Ishikawa (cell line): ENCODE measurements around the gene RPP21.

Experiments used
- CEBPB ChIP-seq: IDR thresholded peaks from 2 replicates; pipeline ENCODE4 v1.6.1; 2012
- CREB1 ChIP-seq: IDR thresholded peaks from 2 replicates; pipeline ENCODE4 v1.6.1; 2012; ENCODE audit warnings: low read depth
- EGR1 ChIP-seq: IDR thresholded peaks from 2 replicates; pipeline ENCODE4 v1.6.1; 2012
- EP300 ChIP-seq: IDR thresholded peaks from 2 replicates; pipeline ENCODE4 v1.6.1; 2012; ENCODE audit warnings: borderline replicate concordance
- FOXM1 ChIP-seq: IDR thresholded peaks from 2 replicates; pipeline ENCODE4 v1.6.1; 2012; ENCODE audit warnings: low read depth, borderline replicate concordance
- MAX ChIP-seq: IDR thresholded peaks from 2 replicates; pipeline ENCODE4 v1.6.1; 2012
- NFIC ChIP-seq: IDR thresholded peaks from 2 replicates; pipeline ENCODE4 v1.6.1; 2012
- RAD21 ChIP-seq: IDR thresholded peaks from 2 replicates; pipeline ENCODE4 v1.6.1; 2012; ENCODE audit warnings: low read depth
- TAF1 ChIP-seq: IDR thresholded peaks from 2 replicates; pipeline ENCODE4 v1.6.1; 2012; ENCODE audit warnings: low read depth, mild to moderate bottlenecking
- TCF12 ChIP-seq: IDR thresholded peaks from 2 replicates; pipeline ENCODE4 v1.6.1; 2012; ENCODE audit warnings: low read depth
- TEAD4 ChIP-seq: IDR thresholded peaks from 2 replicates; pipeline ENCODE4 v1.6.1; 2012
- YY1 ChIP-seq: IDR thresholded peaks from 2 replicates; pipeline ENCODE4 v1.6.1; 2012; ENCODE audit warnings: low read depth
- ZBTB7A ChIP-seq: IDR thresholded peaks from 2 replicates; pipeline ENCODE4 v1.6.1; 2012; ENCODE audit warnings: low read depth
- TF ChIP-seq, protein P1 (sequence below): IDR thresholded peaks from 2 replicates; pipeline ENCODE4 v1.6.1; 2012; ENCODE audit warnings: low read depth, mild to moderate bottlenecking
- TF ChIP-seq, protein P2 (sequence below): IDR thresholded peaks from 2 replicates; pipeline ENCODE4 v1.6.1; 2012

RPP21 gene

DNA sequence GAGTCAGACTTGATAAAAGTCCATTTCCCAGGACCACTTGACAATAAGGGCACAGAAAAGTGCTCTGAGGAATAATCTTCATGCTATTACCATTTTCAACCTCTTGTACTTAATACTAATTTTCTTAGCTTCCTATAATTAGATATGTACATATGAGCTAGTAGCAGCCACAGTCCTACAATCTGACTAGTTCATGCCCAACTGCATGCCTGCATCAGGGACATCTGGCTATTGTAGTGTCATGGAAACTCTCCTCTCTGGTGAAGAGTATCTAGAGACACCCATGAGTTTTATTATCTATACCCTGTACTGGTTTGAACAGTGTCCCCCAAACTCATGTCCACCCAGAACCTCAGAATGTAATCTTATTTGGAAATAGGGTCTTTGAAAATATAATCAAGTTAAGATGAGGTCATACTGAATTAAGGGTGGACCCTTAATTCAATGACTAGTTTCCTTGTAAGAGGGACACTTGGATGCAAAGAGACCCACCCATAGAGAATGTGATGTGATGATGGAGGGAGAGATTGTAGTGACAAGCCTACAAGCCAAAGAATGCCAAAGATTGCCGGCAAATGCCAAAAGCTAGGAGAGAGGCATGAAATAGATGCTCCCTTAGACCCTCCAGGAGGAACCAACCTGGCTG, 32.2 kb upstream of the RPP21 start:
- TF ChIP-seq MAX (no peak), TAF1 (no peak), RAD21 (no peak), YY1 (no peak)

DNA sequence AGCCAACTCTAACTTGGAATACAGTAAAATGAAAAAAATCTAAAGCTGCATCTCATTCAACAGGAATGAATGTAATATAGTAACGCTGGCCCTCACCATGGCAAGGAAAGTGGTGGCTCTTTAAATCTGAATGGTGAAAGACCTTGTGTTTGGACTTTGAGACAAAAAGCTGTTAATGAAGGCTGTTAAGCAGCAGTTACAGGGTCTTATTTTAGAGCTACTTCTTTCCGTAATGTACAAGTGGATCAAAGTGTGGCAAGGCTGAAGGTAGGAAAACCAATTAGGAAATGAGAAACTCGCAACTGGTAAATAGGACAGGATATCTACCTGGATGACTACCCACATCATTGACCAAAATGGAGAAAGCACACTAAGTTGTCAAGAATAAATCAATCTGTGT, 29.8 kb upstream of the RPP21 start:
- TF ChIP-seq NFIC: no peak
- TF ChIP-seq YY1: no peak
- TF ChIP-seq EP300: no peak
- TF ChIP-seq TAF1: no peak
- no peak for TF ChIP-seq EGR1
- no peak for TF ChIP-seq TCF12
- no peak for TF ChIP-seq TEAD4
- no peak for TF ChIP-seq CREB1
- TF ChIP-seq CEBPB: no peak
- no peak for TF ChIP-seq ZBTB7A
- TF ChIP-seq RAD21: no peak
- no peak for TF ChIP-seq MAX

DNA sequence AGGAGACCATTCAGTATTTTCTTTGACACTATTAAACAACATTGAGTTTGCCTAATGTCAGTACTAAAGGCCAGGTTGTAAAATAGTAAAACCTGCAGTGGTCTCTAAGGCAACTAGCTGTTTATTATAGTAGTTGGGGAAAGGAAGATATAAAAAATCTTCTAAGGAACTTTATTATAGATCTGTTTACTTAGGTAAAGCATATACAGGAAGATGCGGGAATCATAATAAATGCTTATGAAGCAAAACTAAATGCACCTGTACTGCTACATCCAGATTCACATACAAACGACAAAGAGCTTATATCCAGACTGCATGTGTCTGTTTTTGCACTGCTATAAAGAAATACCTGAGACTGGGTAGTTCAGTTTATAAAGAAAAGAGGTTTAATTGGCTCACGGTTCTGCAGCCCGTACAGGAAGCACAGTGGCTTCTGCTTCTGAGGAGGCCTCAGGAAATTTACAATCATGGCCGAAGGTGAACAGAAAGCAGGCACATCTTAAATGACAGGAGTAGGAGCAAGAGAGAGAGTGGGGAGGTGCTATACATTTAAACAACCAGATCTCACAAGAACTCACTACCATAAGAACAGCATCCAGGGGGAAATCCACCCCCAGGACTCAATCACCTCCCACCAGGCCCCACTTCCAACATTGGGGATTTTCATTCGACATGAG, 26.9 kb upstream of the RPP21 start:
- TF ChIP-seq CEBPB (no peak), CREB1 (no peak), EP300 (no peak), EGR1 (no peak), NFIC (no peak)

- TF ChIP-seq EGR1 (no peak), RAD21 (no peak), YY1 (no peak), EP300 (no peak), TEAD4 (no peak), TAF1 (no peak), CEBPB (no peak), FOXM1 (no peak)
- TF ChIP-seq, protein P1, sequence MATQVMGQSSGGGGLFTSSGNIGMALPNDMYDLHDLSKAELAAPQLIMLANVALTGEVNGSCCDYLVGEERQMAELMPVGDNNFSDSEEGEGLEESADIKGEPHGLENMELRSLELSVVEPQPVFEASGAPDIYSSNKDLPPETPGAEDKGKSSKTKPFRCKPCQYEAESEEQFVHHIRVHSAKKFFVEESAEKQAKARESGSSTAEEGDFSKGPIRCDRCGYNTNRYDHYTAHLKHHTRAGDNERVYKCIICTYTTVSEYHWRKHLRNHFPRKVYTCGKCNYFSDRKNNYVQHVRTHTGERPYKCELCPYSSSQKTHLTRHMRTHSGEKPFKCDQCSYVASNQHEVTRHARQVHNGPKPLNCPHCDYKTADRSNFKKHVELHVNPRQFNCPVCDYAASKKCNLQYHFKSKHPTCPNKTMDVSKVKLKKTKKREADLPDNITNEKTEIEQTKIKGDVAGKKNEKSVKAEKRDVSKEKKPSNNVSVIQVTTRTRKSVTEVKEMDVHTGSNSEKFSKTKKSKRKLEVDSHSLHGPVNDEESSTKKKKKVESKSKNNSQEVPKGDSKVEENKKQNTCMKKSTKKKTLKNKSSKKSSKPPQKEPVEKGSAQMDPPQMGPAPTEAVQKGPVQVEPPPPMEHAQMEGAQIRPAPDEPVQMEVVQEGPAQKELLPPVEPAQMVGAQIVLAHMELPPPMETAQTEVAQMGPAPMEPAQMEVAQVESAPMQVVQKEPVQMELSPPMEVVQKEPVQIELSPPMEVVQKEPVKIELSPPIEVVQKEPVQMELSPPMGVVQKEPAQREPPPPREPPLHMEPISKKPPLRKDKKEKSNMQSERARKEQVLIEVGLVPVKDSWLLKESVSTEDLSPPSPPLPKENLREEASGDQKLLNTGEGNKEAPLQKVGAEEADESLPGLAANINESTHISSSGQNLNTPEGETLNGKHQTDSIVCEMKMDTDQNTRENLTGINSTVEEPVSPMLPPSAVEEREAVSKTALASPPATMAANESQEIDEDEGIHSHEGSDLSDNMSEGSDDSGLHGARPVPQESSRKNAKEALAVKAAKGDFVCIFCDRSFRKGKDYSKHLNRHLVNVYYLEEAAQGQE: no peak
Observed at GRCh38 chr6:30319146-30319835, 25.7 kb upstream of the RPP21 start.

DNA sequence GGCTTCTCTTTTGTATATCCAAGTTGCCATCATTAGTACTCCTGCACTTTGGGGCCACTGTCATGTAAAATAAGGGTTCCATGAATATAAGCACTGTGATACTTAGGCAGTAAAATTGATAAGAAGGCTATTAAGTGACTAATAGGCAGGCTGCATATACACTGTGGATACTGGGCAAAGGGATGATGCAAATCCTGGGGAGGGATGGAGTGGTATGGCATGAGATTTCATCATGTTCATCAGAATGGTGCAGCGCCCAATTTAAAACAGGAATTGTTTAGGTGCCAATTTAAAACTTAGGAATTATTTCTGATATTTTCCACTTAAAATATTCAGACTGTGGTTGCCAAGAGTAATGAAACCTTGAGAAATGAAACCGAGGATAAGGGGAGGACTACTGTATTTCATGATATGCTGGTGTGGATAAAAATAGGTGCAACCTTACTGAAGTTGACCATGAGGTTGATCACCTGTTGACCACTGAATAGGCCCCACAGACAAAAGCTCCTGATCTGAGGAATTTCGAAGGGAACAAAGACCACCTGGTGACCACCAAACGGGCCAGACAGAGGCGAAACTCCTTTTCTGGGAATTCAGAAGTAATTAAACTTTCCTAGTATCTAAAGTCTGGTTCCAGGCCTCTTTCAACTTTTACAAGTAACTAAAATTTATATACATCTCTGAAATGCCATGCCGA, 23.1 kb upstream of the RPP21 start:
- TF ChIP-seq CEBPB (no peak), RAD21 (no peak), TCF12 (no peak), CREB1 (no peak), FOXM1 (no peak), MAX (no peak), ZBTB7A (no peak), EGR1 (no peak), TAF1 (no peak), TEAD4 (no peak), EP300 (no peak), NFIC (no peak), YY1 (no peak)
- TF ChIP-seq, protein P2, sequence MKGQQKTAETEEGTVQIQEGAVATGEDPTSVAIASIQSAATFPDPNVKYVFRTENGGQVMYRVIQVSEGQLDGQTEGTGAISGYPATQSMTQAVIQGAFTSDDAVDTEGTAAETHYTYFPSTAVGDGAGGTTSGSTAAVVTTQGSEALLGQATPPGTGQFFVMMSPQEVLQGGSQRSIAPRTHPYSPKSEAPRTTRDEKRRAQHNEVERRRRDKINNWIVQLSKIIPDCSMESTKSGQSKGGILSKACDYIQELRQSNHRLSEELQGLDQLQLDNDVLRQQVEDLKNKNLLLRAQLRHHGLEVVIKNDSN: no peak
- TF ChIP-seq, protein P1: no peak
